Measurements from ENCODE around the gene HSPA12A.

The HSPA12A gene

GRCh38 chr10:116752969-116753665 lies 10.8 kb upstream of the HSPA12A start:
- no peak for TF ChIP-seq CTCF (IDR thresholded peaks at IDR 0.05; ENCODE audit: insufficient read depth, missing control alignments)
- FAIRE-seq (no peak), DNase-seq (ENCODE audit: insufficient read length, low spot score) (no peak)

- FAIRE-seq (no peak), DNase-seq (ENCODE audit: insufficient read length, low spot score) (no peak)
- no peak for TF ChIP-seq CTCF (IDR thresholded peaks at IDR 0.05; ENCODE audit: insufficient read depth, missing control alignments)
Measured at GRCh38 chr10:116752563-116752962, 10.2 kb upstream of the HSPA12A start.

GRCh38 chr10:116748471-116748870 lies 6.1 kb upstream of the HSPA12A start:
- no peak for TF ChIP-seq CTCF (IDR thresholded peaks at IDR 0.05; ENCODE audit: insufficient read depth, missing control alignments)
- FAIRE-seq (no peak), DNase-seq (ENCODE audit: insufficient read length, low spot score) (no peak)

- no peak for FAIRE-seq
- no peak for DNase-seq (ENCODE audit: insufficient read length, low spot score)
- no peak for TF ChIP-seq CTCF (IDR thresholded peaks at IDR 0.05; ENCODE audit: insufficient read depth, missing control alignments)
Measured at GRCh38 chr10:116748041-116748440, 5.7 kb upstream of the HSPA12A start.

GRCh38 chr10:116747325-116747724 lies 5.0 kb upstream of the HSPA12A start:
- FAIRE-seq (no peak), DNase-seq (ENCODE audit: insufficient read length, low spot score) (no peak)
- no peak for TF ChIP-seq CTCF (IDR thresholded peaks at IDR 0.05; ENCODE audit: insufficient read depth, missing control alignments)

- no peak for DNase-seq (ENCODE audit: insufficient read length, low spot score)
- TF ChIP-seq CTCF (IDR thresholded peaks at IDR 0.05; ENCODE audit: insufficient read depth, missing control alignments): no peak
- no peak for FAIRE-seq
Measured at GRCh38 chr10:116744885-116745284, 2.5 kb upstream of the HSPA12A start.

GRCh38 chr10:116744163-116744753 lies 1.9 kb upstream of the HSPA12A start:
- DNase-seq (ENCODE audit: insufficient read length, low spot score) (no peak), FAIRE-seq (no peak)

More at GRCh38 chr10:116744163-116744753, 1.9 kb upstream of the HSPA12A start:
- no peak for TF ChIP-seq CTCF (IDR thresholded peaks at IDR 0.05; ENCODE audit: insufficient read depth, missing control alignments)

Measured in D721Med (cell line).